Spinal cord (tissue), 10 donors: ENCODE measurements around the gene IFRD1. TPM values are rescaled to one million over a fixed set of nuclear protein-coding genes. Genes with fewer than 3 reads are reported as not detected.
"Not testable (repeated sequence)": the region's sequence is repeated elsewhere in the genome, so short reads cannot be mapped to it uniquely, and the experiment has no call there.

Experiments used
- DNase-seq, 6 donors: peaks; one replicate each; pipeline versions ENCODE4 v3.0.0 to v3.0.0-alpha.2; 2013 to 2015; ENCODE audit warnings: low spot score in 6 of 6, low read depth in 4 of 6
- H3K27ac ChIP-seq: one replicate; pipeline ENCODE4 v1.5.1; 2013; ENCODE audit warnings: low read depth, low read length, control low read depth
- H3K27me3 ChIP-seq: one replicate; pipeline ENCODE4 v1.6.1; 2013; ENCODE audit warnings: low read length; ENCODE audit not compliant: control insufficient read depth, insufficient read depth
- H3K36me3 ChIP-seq: one replicate; pipeline ENCODE4 v1.6.1; 2013; ENCODE audit warnings: low read length; ENCODE audit not compliant: control insufficient read depth, insufficient read depth
- H3K4me1 ChIP-seq: one replicate; pipeline ENCODE4 v1.6.1; 2013; ENCODE audit warnings: low read length; ENCODE audit not compliant: control insufficient read depth, insufficient read depth
- H3K4me3 ChIP-seq: one replicate; pipeline ENCODE4 v1.5.1; 2013; ENCODE audit warnings: low read depth, low read length, control low read depth
- H3K9me3 ChIP-seq: one replicate; pipeline ENCODE4 v1.6.1; 2013; ENCODE audit warnings: low read length; ENCODE audit not compliant: control insufficient read depth, insufficient read depth
- WGBS: methylation state at CpG from one replicate; pipeline ENCODE4 v1.1.5; 2013; ENCODE audit warnings: missing lambda C conversion rate; ENCODE audit not compliant: insufficient coverage; 5-methylcytosine and 5-hydroxymethylcytosine counted together
- polyA plus RNA-seq, 2 donors: library from polyadenylated mRNA; unstranded; fragments of 120-200 nt; gene quantifications; one replicate each; pipeline ENCODE4 v1.2.1, GENCODE V29; 2013; ENCODE audit not compliant: insufficient read length in 2 of 2
- total RNA-seq, 2 donors: library from RNA; depleted of rRNA in 1 of 2; stranded (reverse); fragments of 120-200 nt in 1 of 2; fragments of >200 nt in 1 of 2; gene quantifications; one replicate each; pipeline versions ENCODE4 v1.2.3 to v1.2.4, GENCODE V29; 2013 to 2014
- donor health status: healthy.

IFRD1 gene
- total and polyA plus RNA-seq, 4 donors = 38.1 to 61.0 (median 53.3) TPM

- Histone ChIP-seq H3K36me3 (no peaks in the 10 kb centered on the region), H3K9me3 (no peaks in the 10 kb centered on the region), H3K27me3 (no peaks in the 10 kb centered on the region), H3K4me3 (peak overlapping the region; percentile 100), H3K4me1 (peaks cover 12% of the 10 kb centered on the region), H3K27ac (peak overlapping the region; percentile 99)
- peak; percentile 91 to 99 (median 96) for DNase-seq
- WGBS = 0% methylated on average over 54 of the region's 57 CpGs
Observed at GRCh38 chr7:112450807-112451761, 824 bp downstream of the IFRD1 start.

GRCh38 chr7:112452102-112452888 is 2.0 kb downstream of the IFRD1 start:
- H3K36me3 ChIP-seq = no peaks in the 10 kb centered on the region
- H3K4me1 ChIP-seq = peaks cover 12% of the 10 kb centered on the region
- peak overlapping the region; percentile 100 for H3K4me3 ChIP-seq
- no peaks in the 10 kb centered on the region for H3K9me3 ChIP-seq
- no peaks in the 10 kb centered on the region for H3K27me3 ChIP-seq
- no CpG with 5 or more reads among the region's 7 CpGs for WGBS
- peak overlapping the region; percentile 52 for H3K27ac ChIP-seq
- peak in 1 of 6 donors; percentile 27 for DNase-seq

GRCh38 chr7:112453505-112454171 is 3.4 kb downstream of the IFRD1 start:
- Histone ChIP-seq H3K27me3 (no peaks in the 10 kb centered on the region), H3K4me1 (peaks cover 12% of the 10 kb centered on the region), H3K36me3 (no peaks in the 10 kb centered on the region), H3K9me3 (no peaks in the 10 kb centered on the region), H3K27ac (no peak overlapping the region), H3K4me3 (no peak overlapping the region)
- peak in 1 of 6 donors; percentile 17 for DNase-seq
- 84% methylated on average over 3 of the region's 7 CpGs for WGBS

- WGBS = 94% methylated on average over 4 of the region's 6 CpGs
- DNase-seq, H3K4me3 ChIP-seq: not testable (repeated sequence)
Observed at GRCh38 chr7:112454191-112454590, 3.9 kb downstream of the IFRD1 start.

GRCh38 chr7:112459645-112460044 is 9.4 kb downstream of the IFRD1 start:
- no peak for DNase-seq
- 100% methylated on average over 1 of the region's 1 CpG for WGBS
- peaks cover 7% of the 10 kb centered on the region for H3K36me3 ChIP-seq

More at GRCh38 chr7:112454191-112454590, 3.9 kb downstream of the IFRD1 start:
- not testable (repeated sequence) for H3K9me3 ChIP-seq, H3K27ac ChIP-seq, H3K36me3 ChIP-seq, H3K27me3 ChIP-seq
- peaks cover 12% of the 10 kb centered on the region for H3K4me1 ChIP-seq

GRCh38 chr7:112462236-112462635 is 12.0 kb downstream of the IFRD1 start:
- Histone ChIP-seq H3K27me3 (no peaks in the 10 kb centered on the region), H3K4me1 (no peaks in the 10 kb centered on the region), H3K4me3 (no peak overlapping the region), H3K27ac (no peak overlapping the region), H3K9me3 (no peaks in the 10 kb centered on the region), H3K36me3 (peaks cover 7% of the 10 kb centered on the region)
- peak in 2 of 6 donors; percentile 24 to 35 for DNase-seq

More at GRCh38 chr7:112459645-112460044, 9.4 kb downstream of the IFRD1 start:
- Histone ChIP-seq H3K4me1 (no peaks in the 10 kb centered on the region), H3K27me3 (no peaks in the 10 kb centered on the region), H3K27ac (no peak overlapping the region), H3K4me3 (no peak overlapping the region), H3K9me3 (no peaks in the 10 kb centered on the region)

GRCh38 chr7:112467867-112468266 is 17.6 kb downstream of the IFRD1 start:
- Histone ChIP-seq H3K4me3 (no peak overlapping the region), H3K9me3 (no peaks in the 10 kb centered on the region), H3K4me1 (no peaks in the 10 kb centered on the region), H3K27me3 (no peaks in the 10 kb centered on the region), H3K27ac (no peak overlapping the region), H3K36me3 (peaks cover 10% of the 10 kb centered on the region)
- no peak for DNase-seq
- 90% methylated on average over 2 of the region's 4 CpGs for WGBS

- WGBS = 75% methylated on average over 4 of the region's 4 CpGs
- H3K4me3 ChIP-seq = no peak overlapping the region
- DNase-seq = no peak
- H3K36me3 ChIP-seq = peaks cover 10% of the 10 kb centered on the region
- H3K9me3 ChIP-seq = no peaks in the 10 kb centered on the region
- no peaks in the 10 kb centered on the region for H3K27me3 ChIP-seq
- H3K27ac ChIP-seq = no peak overlapping the region
- no peaks in the 10 kb centered on the region for H3K4me1 ChIP-seq
Observed at GRCh38 chr7:112470194-112470593, 19.9 kb downstream of the IFRD1 start.

GRCh38 chr7:112476390-112477052 is 26.3 kb downstream of the IFRD1 start:
- Histone ChIP-seq H3K27ac (no peak overlapping the region), H3K9me3 (no peaks in the 10 kb centered on the region), H3K4me3 (no peak overlapping the region), H3K4me1 (no peaks in the 10 kb centered on the region), H3K36me3 (peaks cover 4% of the 10 kb centered on the region), H3K27me3 (no peaks in the 10 kb centered on the region)
- no peak for DNase-seq
- no CpG with 5 or more reads among the region's 8 CpGs for WGBS
